Fibroblast of lung (primary cell): ENCODE results near the gene BEST4.

Experiments
- CTCF ChIP-seq, 2 donors: IDR thresholded peaks in 1 of 2; conservative IDR thresholded peaks in 1 of 2; 1 replicate in 1 of 2; 2 replicates in 1 of 2; pipeline ENCODE4 v1.5.1; 2011 to 2012; ENCODE audit warnings: low read length in 2 of 2, control low read depth in 1 of 2, inconsistent platforms in 1 of 2, low read depth in 1 of 2, mild to moderate bottlenecking in 1 of 2
- EZH2 ChIP-seq: IDR thresholded peaks from 2 replicates; pipeline ENCODE4 v1.5.1; 2012; ENCODE audit warnings: low read length, control low read depth, mild to moderate bottlenecking; ENCODE audit errors: missing control alignments

DNA sequence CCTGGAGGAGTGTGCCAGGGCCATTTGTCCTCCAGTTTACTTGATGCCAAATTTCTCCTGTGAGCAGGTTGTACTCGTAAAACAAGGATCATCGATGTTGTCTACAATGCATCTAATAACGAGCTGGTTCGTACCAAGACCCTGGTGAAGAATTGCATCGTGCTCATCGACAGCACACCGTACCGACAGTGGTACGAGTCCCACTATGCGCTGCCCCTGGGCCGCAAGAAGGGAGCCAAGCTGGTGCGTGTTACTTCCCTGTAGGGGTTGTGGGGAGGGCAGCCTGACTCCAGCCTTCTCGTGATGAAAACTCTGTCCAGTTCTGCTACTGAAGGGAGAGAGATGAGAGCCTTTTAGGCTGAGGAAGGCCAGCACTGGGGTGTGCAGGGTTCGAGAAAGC lies 10.4 kb downstream of the BEST4 start:
- no peak for TF ChIP-seq CTCF (conservative IDR thresholded peaks at IDR 0.05 in 1 of 2, IDR thresholded peaks at IDR 0.05 in 1 of 2; ENCODE audit: low read depth in 1 of 2, low read length in 2 of 2)
- TF ChIP-seq EZH2, result no peak
